Measurements from ENCODE around the gene KIF6.

Gene KIF6

GRCh38 chr6:39335780-39336545 is 389.2 kb downstream of the KIF6 start:
- CTCF ChIA-PET, result interaction anchor here (0.5 to 1.3 kb wide), 5 partner anchors 11 to 397 kb away, joined by 4 to 6 read pairs (median 5); no protein-coding TSS in a partner anchor
- Histone ChIP-seq H3K9me3 (ENCODE audit: control insufficient read depth, insufficient read depth, low read depth, low read length) (no peaks in the 10 kb centered on the region), H3K36me3 (ENCODE audit: control insufficient read depth in 2 of 2, insufficient read depth in 1 of 2, low read length in 2 of 2) (no peaks in the 10 kb centered on the region), H3K27ac (ENCODE audit: extremely low read depth, low read depth, low read length) (no peak overlapping the region), H3K4me1 (ENCODE audit: control insufficient read depth, insufficient read depth, low read length) (peaks cover 6% of the 10 kb centered on the region), H3K4me3 (ENCODE audit: low read depth, low read length) (no peak overlapping the region)
- POLR2A ChIA-PET, result no interaction called here
- TF ChIP-seq ZNF292 (tag by site-specific recombination; IDR thresholded peaks at IDR 0.05; ENCODE audit: borderline replicate concordance, low read depth) (no peak), MEIS1 (CRISPR knock-in tag; IDR thresholded peaks at IDR 0.05; ENCODE audit: borderline replicate concordance) (no peak), SP2 (tag by site-specific recombination; IDR thresholded peaks at IDR 0.05) (no peak), ZFP3 (tag by site-specific recombination; IDR thresholded peaks at IDR 0.05; ENCODE audit: low read depth) (no peak), RBAK (tag by site-specific recombination; IDR thresholded peaks at IDR 0.05) (no peak), ZNF426 (tag by site-specific recombination; IDR thresholded peaks at IDR 0.05) (no peak), YY1 (tag by site-specific recombination; IDR thresholded peaks at IDR 0.05) (no peak)

DNA sequence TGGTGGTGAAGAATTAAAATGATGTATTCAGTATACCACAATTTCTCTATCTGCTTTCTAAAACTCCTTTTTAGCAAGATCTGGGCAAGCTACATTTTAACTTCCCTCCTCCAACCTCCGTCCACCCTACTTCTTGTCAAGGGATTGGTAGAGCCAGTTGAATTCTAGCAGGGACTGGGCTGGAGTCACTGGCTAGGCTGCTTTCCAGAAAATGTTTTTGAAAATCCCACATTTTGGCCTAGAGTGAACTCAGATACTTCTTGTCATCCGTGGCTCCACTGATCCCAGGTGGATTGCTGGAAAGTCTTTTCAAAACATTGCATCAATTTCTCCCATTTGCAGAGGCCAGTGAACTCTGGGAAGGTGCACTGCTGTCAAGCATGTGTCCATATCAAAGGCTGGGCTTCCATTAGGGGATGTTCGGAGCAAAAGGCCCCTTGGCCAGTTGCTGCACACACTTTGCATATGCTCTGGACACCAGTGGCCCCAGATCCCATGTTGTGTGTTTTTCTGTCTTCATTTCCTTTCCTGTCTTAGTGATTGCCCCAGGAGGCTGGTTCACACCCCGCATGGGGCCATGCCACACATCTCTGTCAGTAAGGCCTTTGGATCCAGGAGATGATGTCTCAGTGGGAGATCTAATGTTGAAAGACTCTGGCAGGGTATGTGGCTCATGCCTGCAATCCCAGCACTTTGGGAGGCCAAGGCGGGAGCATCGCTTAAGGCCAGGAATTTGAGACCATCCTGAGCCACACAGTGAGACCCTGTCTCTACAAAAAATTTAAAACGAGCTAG is 391.4 kb downstream of the KIF6 start:
- Histone ChIP-seq H3K36me3 (ENCODE audit: control insufficient read depth in 2 of 2, insufficient read depth in 1 of 2, low read length in 2 of 2) (no peaks in the 10 kb centered on the region), H3K9me3 (ENCODE audit: control insufficient read depth, insufficient read depth, low read depth, low read length) (no peaks in the 10 kb centered on the region), H3K4me1 (ENCODE audit: control insufficient read depth, insufficient read depth, low read length) (no peaks in the 10 kb centered on the region), H3K4me3 (ENCODE audit: low read depth, low read length) (no peak overlapping the region), H3K27ac (ENCODE audit: extremely low read depth, low read depth, low read length) (no peak overlapping the region)
- TF ChIP-seq GLIS1 (tag by site-specific recombination; IDR thresholded peaks at IDR 0.05) (peak; percentile 65), REST (tag by site-specific recombination; IDR thresholded peaks at IDR 0.05) (no peak), ZIC2 (tag by site-specific recombination; IDR thresholded peaks at IDR 0.05) (peak; percentile 92), ZNF366 (tag by site-specific recombination; conservative IDR thresholded peaks at IDR 0.05) (no peak), ZNF391 (tag by site-specific recombination; IDR thresholded peaks at IDR 0.05; ENCODE audit: borderline replicate concordance, low read depth) (no peak), ZNF600 (tag by site-specific recombination; IDR thresholded peaks at IDR 0.05) (no peak), HOXC10 (CRISPR knock-in tag; IDR thresholded peaks at IDR 0.05) (no peak), ZNF37A (tag by site-specific recombination; IDR thresholded peaks at IDR 0.05) (no peak), PRDM2 (tag by site-specific recombination; IDR thresholded peaks at IDR 0.05; ENCODE audit: borderline replicate concordance) (no peak)
- POLR2A ChIA-PET, result no interaction called here
- CTCF ChIA-PET, result interaction anchor here (0.6 kb wide), 2 partner anchors 167 to 1231 kb away, joined by 3 read pairs; no protein-coding TSS in a partner anchor
